WTC11 (cell line): ENCODE data around the gene RGMA.

ENCODE experiments used
- CREB1 ChIP-seq: sonication (generic); formaldehyde crosslinking; IDR thresholded peaks from 2 replicates; pipeline ENCODE4 v1.8.0; 2023; ENCODE audit warnings: mild to moderate bottlenecking, missing genetic modification reagents
- CTCF ChIP-seq: fragments of 200-600 bp; IDR thresholded peaks from 2 replicates; pipeline ENCODE4 v1.8.0; 2022; ENCODE audit warnings: antibody characterized with exemption
- GABPB1 ChIP-seq: sonication (generic); formaldehyde crosslinking; IDR thresholded peaks from 2 replicates; pipeline ENCODE4 v1.8.1; 2023; ENCODE audit warnings: mild to moderate bottlenecking, missing genetic modification reagents
- MAX ChIP-seq: sonication (generic); formaldehyde crosslinking; IDR thresholded peaks from 2 replicates; pipeline ENCODE4 v1.8.0; 2022; ENCODE audit warnings: mild to moderate bottlenecking, missing genetic modification reagents
- SMAD3 ChIP-seq: sonication (generic); formaldehyde crosslinking; IDR thresholded peaks from 2 replicates; pipeline ENCODE4 v1.8.0; 2022; ENCODE audit warnings: missing genetic modification reagents, mild to moderate bottlenecking, borderline replicate concordance
- ZNF317 ChIP-seq: sonication (generic); formaldehyde crosslinking; IDR thresholded peaks from 2 replicates; pipeline ENCODE4 v1.8.1; 2023; ENCODE audit warnings: low read depth, mild to moderate bottlenecking, moderate library complexity, missing genetic modification reagents, borderline replicate concordance

- TF ChIP-seq SMAD3 (CRISPR knock-in tag) (no peak), ZNF317 (CRISPR knock-in tag) (no peak), CTCF (no peak), CREB1 (CRISPR knock-in tag) (no peak), GABPB1 (no peak), MAX (CRISPR knock-in tag) (no peak)
Observed at GRCh38 chr15:93093765-93094164, 4.8 kb upstream of the RGMA start.
